Caco-2 (cell line): ENCODE data around the gene TPCN1. TPM values are rescaled to one million over a fixed set of nuclear protein-coding genes. Genes with fewer than 3 reads are reported as not detected.

Experiments used
- BruUV-seq: library from RNA; stranded (reverse); fragments of 400-500 nt; replicated peaks from 2 replicates; lab custom pipeline; 2021; lab: Mats Ljungman, UMichigan
- CTCF ChIA-PET: fragments of 300-600 bp; sonication (Branson Sonifier 250); formaldehyde crosslinking; loops from one replicate; lab custom pipeline; 2022; ENCODE audit warnings: antibody characterized with exemption; lab: Charles Lee
- POLR2A ChIA-PET: fragments of 300-600 bp; sonication (Branson Sonifier 250); formaldehyde crosslinking; loops from one replicate; lab custom pipeline; 2022; ENCODE audit warnings: antibody characterized with exemption; lab: Charles Lee
- DNase-seq, 2 experiments: peaks; one replicate each; pipeline versions ENCODE4 v3.0.0 to v3.0.0-alpha.2; 2020 to 2022
- H3K27me3 ChIP-seq: replicated peaks from 2 replicates; pipeline ENCODE4 v1.6.0; 2011; ENCODE audit warnings: low read length; ENCODE audit not compliant: control insufficient read depth, insufficient read depth
- H3K36me3 ChIP-seq: 2 replicates; pipeline ENCODE4 v1.5.1; 2011; ENCODE audit warnings: low read length; ENCODE audit not compliant: control insufficient read depth, insufficient read depth
- H3K4me1 ChIP-seq: fragments of 250-450 bp; sonication (Bioruptor Pico); 2 replicates; pipeline ENCODE4 v1.5.1; 2020; ENCODE audit warnings: mild to moderate bottlenecking
- H3K4me3 ChIP-seq: 2 replicates; pipeline ENCODE4 v1.5.1; 2011; ENCODE audit warnings: low read depth, mild to moderate bottlenecking, control low read depth, low read length
- H3K9me3 ChIP-seq: fragments of 250-450 bp; sonication (Bioruptor Pico); 2 replicates; pipeline ENCODE4 v1.5.1; 2020; ENCODE audit warnings: mild to moderate bottlenecking, moderate library complexity
- H3K27ac Mint-ChIP-seq: one replicate; pipeline ENCODE4 v1.8.0; 2022; ENCODE audit warnings: mixed read lengths; ENCODE audit not compliant: unreplicated experiment
- H3K27me3 Mint-ChIP-seq: one replicate; pipeline ENCODE4 v1.8.0; 2022; ENCODE audit warnings: mixed read lengths; ENCODE audit not compliant: insufficient read depth, unreplicated experiment
- H3K36me3 Mint-ChIP-seq: one replicate; pipeline ENCODE4 v1.8.0; 2022; ENCODE audit warnings: mild to moderate bottlenecking, mixed read lengths; ENCODE audit not compliant: insufficient read depth, unreplicated experiment
- H3K4me1 Mint-ChIP-seq: one replicate; pipeline ENCODE4 v1.8.0; 2022; ENCODE audit warnings: low read depth, mixed read lengths; ENCODE audit not compliant: unreplicated experiment
- H3K4me3 Mint-ChIP-seq: one replicate; pipeline ENCODE4 v1.8.0; 2022; ENCODE audit warnings: mild to moderate bottlenecking, moderate library complexity, mixed read lengths; ENCODE audit not compliant: unreplicated experiment
- H3K9me3 Mint-ChIP-seq: one replicate; pipeline ENCODE4 v1.8.0; 2022; ENCODE audit warnings: mixed read lengths; ENCODE audit not compliant: unreplicated experiment
- CTCF ChIP-seq, 2 experiments: fragments of 200-600 bp in 1 of 2; IDR thresholded peaks; 1 replicate in 1 of 2; 2 replicates in 1 of 2; pipeline versions ENCODE4 v1.5.1 to v1.8.0; 2011 to 2022; ENCODE audit warnings: antibody characterized with exemption in 1 of 2, control low read depth in 1 of 2, inconsistent platforms in 1 of 2, low read depth in 1 of 2, low read length in 1 of 2, mild to moderate bottlenecking in 1 of 2, moderate library complexity in 1 of 2; ENCODE audit not compliant: insufficient read depth in 1 of 2, severe bottlenecking in 1 of 2, unreplicated experiment in 1 of 2
- intact Hi-C: fragments of 100-400 bp; cut with micrococcal nuclease; formaldehyde crosslinking; loops from one replicate; pipeline ENCODE4 v1.10.0; 2022; ENCODE audit not compliant: unreplicated experiment
- total RNA-seq: library from RNA; stranded (reverse); gene quantifications from 2 replicates; pipeline ENCODE4 v1.2.3, GENCODE V29; 2022

The TPCN1 gene
- total RNA-seq, 1 experiment from 2014 or later, result 54.4 TPM

GRCh38 chr12:113197518-113198077 is 23.7 kb upstream of the TPCN1 start:
- intact Hi-C loops, result loop anchor here (1.0 to 5.0 kb wide), 6 partner anchors 25 to 230 kb away; partner anchors contain the start of gene PLBD2
- Histone ChIP-seq H3K4me1 (peaks cover 4% of the 10 kb centered on the region; the same call in 1 of the 2 replicates), H3K36me3 (0 out of 2 replicates have a peak, but pooled peaks cover 1% of the 10 kb centered on the region), H3K9me3 (no peaks in the 10 kb centered on the region), H3K27me3 (no peaks in the 10 kb centered on the region), H3K4me3 (no peak overlapping the region)
- no peaks in the 10 kb centered on the region for H3K27me3 Mint-ChIP-seq
- no peak overlapping the region for H3K4me3 Mint-ChIP-seq
- no peak for TF ChIP-seq CTCF (IDR thresholded peaks at IDR 0.05; ENCODE audit: insufficient read depth in 1 of 2, low read depth in 1 of 2, low read length in 1 of 2, severe bottlenecking in 1 of 2, unreplicated experiment in 1 of 2)
- ChIA-PET POLR2A (interaction anchor here (0.5 to 0.6 kb wide), 3 partner anchors 25 to 39 kb away, joined by 4 to 7 read pairs (median 4); no protein-coding TSS in a partner anchor), CTCF (interaction anchor here (0.5 to 0.8 kb wide), 7 partner anchors 29 to 225 kb away, joined by 3 to 17 read pairs (median 4); no protein-coding TSS in a partner anchor)
- H3K27ac Mint-ChIP-seq, result no peak overlapping the region
- DNase-seq, result no peak
- peaks cover 7% of the 10 kb centered on the region for H3K4me1 Mint-ChIP-seq
- H3K9me3 Mint-ChIP-seq, result no peaks in the 10 kb centered on the region
- H3K36me3 Mint-ChIP-seq, result peaks cover 18% of the 10 kb centered on the region
- no TSS peak for BruUV-seq

DNA sequence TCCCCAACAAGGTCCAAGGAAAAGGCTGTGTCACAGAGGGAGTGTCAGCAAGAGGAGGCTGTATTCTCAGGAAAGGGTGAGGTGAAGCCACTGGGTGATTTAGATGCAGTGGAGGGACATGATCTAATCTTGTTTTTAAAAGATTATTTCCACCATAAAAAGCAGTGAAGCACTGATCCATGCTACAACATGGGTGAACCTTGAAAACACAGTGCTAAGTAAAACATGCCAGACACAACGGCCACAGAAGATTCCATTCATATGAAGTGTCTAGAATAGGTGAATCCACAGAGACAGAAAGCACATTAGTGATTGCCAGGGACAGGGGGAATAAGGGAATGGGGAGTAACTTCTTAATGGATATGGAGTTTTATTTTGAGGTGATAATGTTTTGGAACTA is 23.0 kb upstream of the TPCN1 start:
- intact Hi-C loops, result loop anchor here (5.0 kb wide), 3 partner anchors 74 to 229 kb away; partner anchors contain the start of gene PLBD2
- no peak for TF ChIP-seq CTCF (IDR thresholded peaks at IDR 0.05; ENCODE audit: insufficient read depth in 1 of 2, low read depth in 1 of 2, low read length in 1 of 2, severe bottlenecking in 1 of 2, unreplicated experiment in 1 of 2)
- Mint-ChIP-seq H3K4me1 (peaks cover 7% of the 10 kb centered on the region), H3K36me3 (peaks cover 16% of the 10 kb centered on the region), H3K27ac (no peak overlapping the region), H3K4me3 (no peak overlapping the region), H3K9me3 (no peaks in the 10 kb centered on the region), H3K27me3 (no peaks in the 10 kb centered on the region)
- no TSS peak for BruUV-seq
- DNase-seq, result no peak
- Histone ChIP-seq H3K4me3 (no peak overlapping the region), H3K27me3 (no peaks in the 10 kb centered on the region), H3K36me3 (no peaks in the 10 kb centered on the region), H3K9me3 (no peaks in the 10 kb centered on the region), H3K4me1 (peaks cover 4% of the 10 kb centered on the region; the same call in 1 of the 2 replicates)
- CTCF ChIA-PET, result no interaction called here
- POLR2A ChIA-PET, result no interaction called here

GRCh38 chr12:113200021-113200797 is 21.1 kb upstream of the TPCN1 start:
- no peaks in the 10 kb centered on the region for H3K27me3 Mint-ChIP-seq
- DNase-seq, result no peak
- no peaks in the 10 kb centered on the region for H3K4me1 ChIP-seq
- no peak for TF ChIP-seq CTCF (IDR thresholded peaks at IDR 0.05; ENCODE audit: insufficient read depth in 1 of 2, low read depth in 1 of 2, low read length in 1 of 2, severe bottlenecking in 1 of 2, unreplicated experiment in 1 of 2)
- H3K27ac Mint-ChIP-seq, result no peak overlapping the region
- H3K9me3 Mint-ChIP-seq, result no peaks in the 10 kb centered on the region
- BruUV-seq, result no TSS peak
- no peaks in the 10 kb centered on the region for H3K27me3 ChIP-seq
- no peaks in the 10 kb centered on the region for H3K36me3 ChIP-seq
- H3K36me3 Mint-ChIP-seq, result peaks cover 7% of the 10 kb centered on the region
- no peaks in the 10 kb centered on the region for H3K4me1 Mint-ChIP-seq
- ChIA-PET CTCF (no interaction called here), POLR2A (no interaction called here)
- H3K4me3 Mint-ChIP-seq, result no peak overlapping the region
- intact Hi-C loops, result no loop called here
- no peak overlapping the region for H3K4me3 ChIP-seq
- H3K9me3 ChIP-seq, result no peaks in the 10 kb centered on the region
